VCaP (cell line): ENCODE data around the gene OR7C2.
"Not testable (repeated sequence)": the region's sequence is repeated elsewhere in the genome, so short reads cannot be mapped to it uniquely, and the experiment has no call there.

Experiments
- H3K27ac ChIP-seq: fragments of 450-650 bp; 2 replicates; pipeline ENCODE4 v1.5.1; 2017
- CTCF ChIP-seq: fragments of 450-650 bp; conservative IDR thresholded peaks from 2 replicates; pipeline ENCODE4 v1.5.1; 2017; ENCODE audit warnings: mild to moderate bottlenecking, moderate library complexity

Gene OR7C2

GRCh38 chr19:14944456-14944855 is 3.2 kb downstream of the OR7C2 start:
- H3K27ac ChIP-seq, result no peak overlapping the region
- TF ChIP-seq CTCF, result no peak

GRCh38 chr19:14949413-14949812 is 8.1 kb downstream of the OR7C2 start:
- not testable (repeated sequence) for H3K27ac ChIP-seq

- H3K27ac ChIP-seq, result no peak overlapping the region
- TF ChIP-seq CTCF, result no peak
Observed at GRCh38 chr19:14949876-14950275, 8.6 kb downstream of the OR7C2 start.

- TF ChIP-seq CTCF, result no peak
- H3K27ac ChIP-seq, result no peak overlapping the region
Observed at GRCh38 chr19:14950421-14950820, 9.1 kb downstream of the OR7C2 start.

- no peak overlapping the region for H3K27ac ChIP-seq
Observed at GRCh38 chr19:14952767-14953166, 11.5 kb downstream of the OR7C2 start.

GRCh38 chr19:14954071-14954655 is 12.9 kb downstream of the OR7C2 start:
- no peak overlapping the region for H3K27ac ChIP-seq

More at GRCh38 chr19:14952767-14953166, 11.5 kb downstream of the OR7C2 start:
- no peak for TF ChIP-seq CTCF

GRCh38 chr19:14957464-14957863 is 16.2 kb downstream of the OR7C2 start:
- H3K27ac ChIP-seq, result no peak overlapping the region
- no peak for TF ChIP-seq CTCF

More at GRCh38 chr19:14954071-14954655, 12.9 kb downstream of the OR7C2 start:
- TF ChIP-seq CTCF, result no peak

- no peak for TF ChIP-seq CTCF
- H3K27ac ChIP-seq, result no peak overlapping the region
Observed at GRCh38 chr19:14959263-14959662, 18.0 kb downstream of the OR7C2 start.
